COLO829 (cell line): Measurements from ENCODE around the gene DTL.
A peak's percentile ranks its signal among the peaks of the same experiment; 100 is the strongest.
"Not testable (repeated sequence)": the region's sequence is repeated elsewhere in the genome, so short reads cannot be mapped to it uniquely, and the experiment has no call there.

ENCODE experiments used
- DNase-seq: peaks from one replicate; pipeline ENCODE4 v3.0.0; 2012; ENCODE audit warnings: low spot score

The DTL gene

GRCh38 chr1:212035123-212035834 is at the start of gene DTL, which contains the start of gene INTS7:
DTL (plus strand) TSS chr1:212035748; CDS start chr1:212035891, 143 bp downstream.
INTS7 (minus strand) TSS chr1:212035557; CDS start chr1:212035437, 120 bp downstream.
- DNase-seq, result peak; percentile 100

- no peak for DNase-seq
Measured at GRCh38 chr1:211986628-211987254, 48.8 kb upstream of the DTL start.

GRCh38 chr1:211991695-211992094 is 43.9 kb upstream of the DTL start:
- DNase-seq, result no peak

- DNase-seq, result not testable (repeated sequence)
Measured at GRCh38 chr1:211997426-211997825, 38.1 kb upstream of the DTL start.

GRCh38 chr1:212002536-212002935 is 33.0 kb upstream of the DTL start:
- no peak for DNase-seq

GRCh38 chr1:212004895-212005608 is 30.5 kb upstream of the DTL start:
- DNase-seq, result no peak

GRCh38 chr1:212007178-212007577 is 28.4 kb upstream of the DTL start:
- DNase-seq, result no peak

GRCh38 chr1:212007886-212008285 is 27.7 kb upstream of the DTL start:
- no peak for DNase-seq

GRCh38 chr1:212009561-212009960 is 26.0 kb upstream of the DTL start:
- DNase-seq, result no peak

GRCh38 chr1:212010004-212010403 is 25.5 kb upstream of the DTL start:
- DNase-seq, result no peak

GRCh38 chr1:212012034-212012740 is 23.4 kb upstream of the DTL start:
- peak; percentile 67 for DNase-seq

- no peak for DNase-seq
Measured at GRCh38 chr1:212013672-212014071, 21.9 kb upstream of the DTL start.

- DNase-seq, result no peak
Measured at GRCh38 chr1:212020975-212021374, 14.6 kb upstream of the DTL start.

- no peak for DNase-seq
Measured at GRCh38 chr1:212021563-212021962, 14.0 kb upstream of the DTL start.

- DNase-seq, result not testable (repeated sequence)
Measured at GRCh38 chr1:212022908-212023307, 12.6 kb upstream of the DTL start.

GRCh38 chr1:212024469-212025149 is 10.9 kb upstream of the DTL start:
- DNase-seq, result no peak

- DNase-seq, result not testable (repeated sequence)
Measured at GRCh38 chr1:212027727-212028126, 7.8 kb upstream of the DTL start.

GRCh38 chr1:212030936-212031528 is 4.5 kb upstream of the DTL start:
- DNase-seq, result peak; percentile 66

GRCh38 chr1:212034516-212035122 is 929 bp upstream of the DTL start:
- no peak for DNase-seq

GRCh38 chr1:212035835-212036605 is 472 bp downstream of the DTL start:
- no peak for DNase-seq
